Measurements from ENCODE around the gene ZNF367.
"Not testable (repeated sequence)": the region's sequence is repeated elsewhere in the genome, so short reads cannot be mapped to it uniquely, and the experiment has no call there.

Gene ZNF367

DNA sequence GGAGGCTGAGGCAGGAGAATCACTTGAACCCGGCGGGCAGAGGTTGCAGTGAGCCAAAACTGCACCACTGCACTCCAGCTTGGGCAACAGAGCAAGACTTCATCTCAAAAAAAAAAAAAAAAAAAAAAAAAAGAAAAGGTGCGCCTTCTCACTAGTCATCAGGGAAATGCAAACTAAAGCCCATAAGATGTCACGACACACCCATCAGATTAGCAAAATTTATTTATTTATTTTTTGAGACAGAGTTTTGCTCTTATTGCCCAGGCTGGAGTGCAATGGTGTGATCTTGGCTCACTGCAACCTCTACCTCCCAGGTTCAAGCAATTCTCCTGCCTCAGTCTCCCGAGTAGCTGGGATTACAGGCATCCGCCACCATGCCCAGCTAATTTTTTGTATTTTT lies 57.6 kb downstream of the ZNF367 start:
- not testable (repeated sequence) for DNase-seq

DNA sequence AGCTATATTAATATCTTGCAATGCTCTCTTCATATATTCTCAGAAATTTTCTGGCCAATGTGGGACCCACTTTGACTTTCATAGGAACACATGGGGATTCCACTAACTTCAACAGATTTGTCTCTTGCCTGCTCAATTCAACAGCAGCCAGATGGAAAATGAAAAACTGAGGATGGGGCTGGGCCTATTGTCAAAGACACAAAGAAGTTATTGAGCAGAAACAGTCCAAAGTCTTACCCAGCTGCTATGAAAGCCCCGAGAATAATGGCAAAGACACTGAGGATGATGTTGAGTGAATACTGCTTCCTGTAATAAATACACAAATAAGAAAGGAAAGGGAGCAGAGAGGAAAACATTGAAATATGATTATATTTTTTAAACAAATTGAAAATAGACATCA lies 67.3 kb downstream of the ZNF367 start:
- no peak for DNase-seq

DNA sequence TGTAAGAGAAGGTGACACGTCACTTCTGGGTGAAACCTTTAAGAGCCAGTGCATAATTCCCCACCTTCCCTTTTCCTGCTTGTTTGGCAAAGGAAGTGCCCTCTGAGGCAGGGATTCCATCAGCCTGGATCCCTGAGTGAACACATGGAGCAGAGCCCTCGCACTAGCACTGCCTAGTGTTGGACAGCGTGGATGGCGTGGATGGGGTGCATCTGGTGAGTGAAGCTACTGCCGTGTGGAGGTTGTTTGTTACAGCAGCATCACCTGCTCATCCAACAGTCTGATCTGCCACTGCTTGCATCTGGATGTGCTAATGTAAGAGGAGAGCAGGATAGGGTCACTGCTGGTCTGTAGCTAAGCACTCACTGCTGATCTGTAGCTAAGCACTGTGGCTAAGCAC lies 69.9 kb downstream of the ZNF367 start:
- no peak for DNase-seq

DNA sequence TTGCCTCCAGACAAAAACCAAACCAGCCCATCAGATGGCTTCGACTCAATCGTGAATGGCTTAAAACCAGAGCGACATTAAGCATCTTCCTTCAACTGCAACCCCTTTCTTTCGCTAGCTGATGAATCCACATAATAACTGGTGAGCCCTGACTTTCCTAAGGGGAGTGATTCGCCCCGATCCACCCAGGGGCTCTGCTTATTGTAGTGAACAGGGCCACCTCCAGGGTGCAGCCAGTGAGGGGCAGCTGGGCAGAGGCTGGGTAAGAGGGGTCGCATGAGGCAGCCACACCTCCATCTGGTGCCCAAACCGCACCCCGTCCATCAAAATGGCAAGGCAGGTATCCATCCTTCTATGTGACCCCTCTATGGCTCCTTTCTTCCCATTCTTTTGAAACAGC lies 72.6 kb downstream of the ZNF367 start:
- DNase-seq: no peak

DNA sequence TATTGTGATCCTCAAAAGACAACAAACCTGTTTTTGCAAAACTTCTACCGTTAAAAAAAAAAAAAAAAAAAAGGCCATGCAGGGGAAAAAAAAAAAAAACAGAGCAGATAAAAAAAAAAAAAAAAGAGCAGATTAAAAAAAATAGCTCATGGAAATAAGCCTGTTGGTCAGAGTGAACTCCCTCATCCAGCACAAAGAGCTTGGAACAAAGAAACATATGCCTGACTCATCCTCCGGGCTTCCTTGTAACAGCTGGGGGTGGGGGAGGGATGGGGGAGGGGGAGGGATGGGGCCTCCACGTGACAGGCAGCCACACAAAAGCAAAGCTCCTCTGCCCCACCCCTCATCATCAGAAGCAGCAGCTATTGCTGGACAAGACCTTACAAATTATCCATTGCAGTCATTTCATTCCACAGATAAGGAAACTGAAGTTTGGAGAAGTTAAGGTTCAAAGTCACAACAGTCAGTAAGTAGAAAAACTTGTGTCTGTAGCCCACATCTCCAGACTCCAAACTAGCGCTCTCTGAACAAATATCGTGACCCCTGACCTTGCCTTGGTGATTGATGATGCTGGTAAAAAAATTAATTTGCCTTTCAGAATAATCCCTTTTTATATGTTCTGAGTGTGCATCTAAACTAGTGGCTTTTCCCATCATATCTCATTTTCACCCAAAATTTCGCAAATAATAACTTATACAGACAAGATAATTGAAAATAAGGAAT lies 73.6 kb downstream of the ZNF367 start:
- no peak for DNase-seq

DNA sequence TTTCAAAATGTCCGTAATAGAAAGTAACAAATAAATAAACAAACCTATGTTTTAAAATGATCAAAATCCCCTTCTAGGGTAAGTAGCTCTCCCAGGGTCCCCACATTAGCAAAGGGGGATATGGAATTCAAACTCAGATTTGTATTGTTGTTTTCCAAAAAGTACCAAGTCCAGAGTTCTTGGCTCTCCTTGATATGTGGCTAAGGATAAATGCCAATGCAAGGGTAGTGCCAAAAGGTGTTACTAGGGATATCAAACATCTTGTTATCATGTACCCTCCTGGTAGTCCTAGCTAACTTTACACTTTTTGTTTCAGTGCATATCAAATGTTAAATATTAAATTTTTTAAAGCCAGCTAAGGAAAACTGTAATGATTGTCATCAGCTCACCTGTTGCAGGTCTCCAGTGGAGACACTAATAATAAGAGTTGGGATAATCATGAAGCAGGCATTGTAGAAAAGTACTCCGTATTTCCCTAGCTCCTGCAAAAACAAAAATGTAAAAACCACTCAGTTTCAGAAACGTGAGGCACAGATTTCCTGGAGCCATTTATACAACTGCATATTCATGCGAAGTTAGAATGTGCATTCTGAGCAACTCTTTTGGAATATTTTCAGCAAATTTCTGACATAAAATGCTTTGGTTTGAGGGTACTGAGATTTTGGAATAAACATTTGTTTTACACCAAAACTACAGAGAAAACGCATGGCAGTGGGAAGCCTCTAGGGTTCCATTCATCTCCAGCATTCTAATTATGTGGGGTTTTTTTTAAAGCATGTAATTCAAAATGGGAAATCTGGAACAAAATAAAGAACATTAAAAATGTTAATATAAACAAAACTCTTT lies 74.4 kb downstream of the ZNF367 start:
- no peak for DNase-seq

DNA sequence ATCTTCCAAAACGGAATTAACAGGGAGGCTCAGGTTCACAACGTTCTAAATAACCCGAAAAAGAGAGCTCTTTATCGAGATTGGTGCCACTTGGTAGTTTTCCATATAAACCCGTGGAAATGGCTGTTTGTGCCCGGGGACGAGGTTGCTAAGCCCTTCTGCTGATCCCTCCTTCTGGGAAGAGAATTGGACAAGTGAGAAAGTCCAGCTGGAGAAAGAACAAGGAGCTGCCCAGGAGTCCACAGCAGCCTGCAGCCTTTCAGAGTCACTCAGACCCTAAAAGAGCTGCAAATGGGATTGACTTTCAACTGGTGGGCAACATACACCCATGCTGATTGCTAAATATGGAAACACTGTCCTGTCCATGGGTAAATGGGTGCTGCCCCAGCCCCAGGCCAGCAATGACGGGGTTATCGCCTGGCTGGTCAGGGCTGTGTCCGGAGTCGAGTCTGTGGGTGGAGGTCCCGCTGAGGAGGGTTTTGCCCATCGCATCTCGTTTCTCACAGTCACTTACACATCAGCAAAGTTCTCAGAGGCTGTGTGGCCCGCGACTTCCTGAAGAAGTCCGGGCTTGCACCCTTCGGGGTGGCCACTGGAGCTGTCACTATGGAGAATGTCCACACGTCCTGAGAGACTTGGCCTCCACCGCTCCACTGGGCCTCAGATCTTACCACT lies 75.5 kb downstream of the ZNF367 start:
- DNase-seq: no peak

DNA sequence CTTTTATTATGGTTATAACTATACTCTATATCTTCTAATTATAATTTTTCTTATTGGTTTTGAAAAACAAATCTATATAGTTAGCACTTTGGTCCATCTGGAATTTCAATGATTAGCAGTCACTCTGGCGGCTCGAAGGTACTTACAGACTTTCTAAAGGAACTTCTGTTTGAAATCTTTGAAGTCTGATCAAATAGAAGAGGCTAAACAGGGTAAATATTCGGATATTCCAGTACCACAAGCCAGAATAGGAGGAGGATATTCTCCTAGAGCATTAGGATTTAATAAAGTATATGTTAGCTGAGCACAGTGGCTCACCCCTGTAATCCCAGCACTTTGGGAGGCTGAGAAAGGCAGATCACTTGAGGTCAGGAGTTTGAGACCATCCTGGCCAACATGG lies 77.5 kb downstream of the ZNF367 start:
- no peak for DNase-seq

DNA sequence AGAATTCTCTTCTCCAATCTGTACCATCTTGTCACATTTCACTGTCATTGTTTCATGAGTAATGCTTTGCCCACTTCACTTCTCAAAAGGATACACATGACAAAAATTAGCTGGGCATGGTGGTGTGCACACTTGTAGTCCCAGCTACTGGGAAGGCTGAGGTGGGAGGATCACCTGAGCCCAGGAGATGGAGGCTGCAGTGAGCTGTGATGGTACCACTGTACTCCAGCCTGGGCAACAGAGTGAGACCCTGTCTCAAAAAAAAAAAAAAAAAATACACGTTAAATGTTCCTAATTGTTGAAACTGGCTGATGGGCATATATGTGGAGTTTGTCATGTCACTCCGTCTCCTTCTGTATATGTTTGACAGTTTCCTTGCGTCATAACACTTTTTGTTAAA lies 79.9 kb downstream of the ZNF367 start:
- no peak for DNase-seq

All from stimulated activated naive CD4-positive, alpha-beta T cell treated with Interleukin-2 at 50 U/mL for 16 hours (primary cell).